Glomerular visceral epithelial cell (primary cell): ENCODE measurements around the gene COG5.
A peak's percentile ranks its signal among the peaks of the same experiment; 100 is the strongest.
"Not testable (repeated sequence)": the region's sequence is repeated elsewhere in the genome, so short reads cannot be mapped to it uniquely, and the experiment has no call there.

Experiments used
- DNase-seq: peaks from one replicate; pipeline ENCODE4 v3.0.0-alpha.2; 2016; ENCODE audit errors: extremely low spot score

The COG5 gene

DNA sequence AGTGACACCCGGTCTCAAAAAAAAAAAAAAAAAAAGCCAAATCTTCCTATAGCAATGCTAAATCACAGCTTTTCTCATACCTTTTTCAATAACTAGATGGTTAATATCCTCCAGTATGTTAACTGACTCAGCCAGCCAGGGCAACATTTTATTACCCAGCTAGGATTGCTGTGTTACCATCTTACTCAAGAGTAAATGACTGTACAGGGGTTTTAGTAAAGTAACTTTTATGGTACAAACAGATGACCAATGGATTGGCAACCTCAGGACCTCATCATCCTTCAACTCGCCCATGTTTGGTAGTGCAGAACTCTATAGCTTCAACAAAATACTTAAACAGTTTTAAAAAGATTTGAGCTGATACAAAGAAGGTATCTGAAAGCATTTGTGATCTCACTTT lies 335.4 kb downstream of the COG5 start:
- no peak for DNase-seq

DNA sequence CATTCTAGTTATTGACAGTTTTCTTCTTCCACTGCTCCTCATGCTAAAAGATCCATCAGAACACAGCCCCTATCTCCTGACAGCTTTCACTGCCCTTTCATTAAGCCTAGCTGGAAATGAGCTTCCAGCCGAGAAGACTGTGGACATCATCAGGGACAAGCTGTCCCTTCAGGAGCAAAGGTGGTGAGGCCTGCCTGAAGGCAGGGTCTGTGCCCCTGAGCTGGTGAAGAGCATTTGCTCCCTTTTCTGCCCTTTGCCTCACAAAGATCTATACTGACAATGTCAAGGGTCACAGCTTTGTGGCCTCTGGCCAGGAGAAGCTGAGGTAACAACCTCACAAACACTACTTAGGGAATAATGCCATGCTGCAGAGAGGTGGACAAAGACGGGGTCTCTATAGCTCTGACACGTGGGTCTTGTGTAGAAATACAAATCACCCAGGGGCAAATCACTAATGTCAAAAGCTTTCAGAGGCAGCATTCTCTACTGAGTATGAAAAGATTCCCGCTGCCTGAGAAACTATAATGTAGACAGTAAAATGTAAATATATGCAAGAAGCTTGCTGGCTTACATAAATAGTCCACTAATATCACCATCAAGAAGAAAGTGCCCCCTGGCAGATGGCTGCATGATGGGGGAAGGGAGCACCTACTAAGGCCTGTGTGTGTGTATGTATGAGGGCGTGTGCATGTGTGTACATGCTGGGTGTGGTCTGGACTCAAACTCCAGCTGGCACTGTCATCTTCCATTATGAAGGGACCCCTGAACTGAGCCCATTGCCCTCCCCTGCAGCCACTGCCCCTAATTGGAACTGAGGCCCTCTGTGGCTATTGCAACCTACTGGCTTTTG lies 339.1 kb downstream of the COG5 start:
- no peak for DNase-seq

GRCh38 chr7:107220806-107221205 lies 342.9 kb downstream of the COG5 start:
- not testable (repeated sequence) for DNase-seq

DNA sequence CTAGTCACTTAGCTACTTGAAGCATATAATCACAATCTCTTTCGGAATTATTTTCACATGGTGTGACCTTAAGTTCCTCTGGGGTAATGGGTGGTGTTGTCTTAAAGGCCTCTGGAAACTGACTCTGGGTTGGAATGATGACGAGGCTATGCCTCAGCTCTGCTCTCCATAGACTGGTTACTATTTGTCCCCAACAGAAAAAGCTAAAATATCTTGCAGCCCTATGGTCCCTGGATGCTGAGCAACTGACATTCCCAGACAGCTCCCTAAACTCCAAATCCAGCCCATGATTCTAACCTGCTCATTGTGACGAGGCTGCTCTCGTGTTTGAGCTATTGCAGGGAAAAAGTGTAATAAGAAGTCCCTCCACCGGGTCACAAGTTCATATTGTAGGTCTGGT lies 343.4 kb downstream of the COG5 start:
- DNase-seq, result no peak

DNA sequence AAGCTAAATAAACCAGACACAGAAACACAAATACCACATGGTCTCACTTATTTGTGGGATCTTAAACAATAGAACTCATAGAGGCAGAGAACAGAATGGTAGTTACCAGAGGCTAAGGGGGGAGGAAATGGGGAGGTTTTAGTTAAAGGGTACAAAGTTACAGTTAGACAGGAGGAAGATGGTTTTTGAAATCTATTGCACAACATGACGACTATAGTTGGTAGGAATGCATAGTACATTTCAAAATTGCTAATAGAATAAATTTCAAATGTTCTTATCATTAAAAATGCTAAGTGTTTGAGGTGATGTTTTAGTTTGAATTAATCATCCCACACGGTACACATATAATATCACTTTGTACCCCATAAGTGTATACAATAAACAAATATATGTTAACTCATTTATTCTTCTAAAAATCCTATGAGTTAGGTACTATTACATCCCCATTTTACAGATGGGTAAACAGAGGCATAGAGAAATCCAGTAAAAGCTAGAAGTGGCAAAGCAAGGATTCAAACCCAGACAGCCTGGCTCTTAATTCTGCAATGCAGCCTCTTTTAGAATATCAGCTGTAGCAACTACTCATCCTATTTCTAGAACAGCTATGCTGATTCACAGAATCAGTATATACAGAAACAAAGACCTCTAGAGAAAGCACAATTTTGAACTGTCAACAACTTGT lies 344.0 kb downstream of the COG5 start:
- no peak for DNase-seq

- no peak for DNase-seq
These were observed 349.8 kb downstream of the COG5 start for GRCh38 chr7:107213945-107214344.

DNA sequence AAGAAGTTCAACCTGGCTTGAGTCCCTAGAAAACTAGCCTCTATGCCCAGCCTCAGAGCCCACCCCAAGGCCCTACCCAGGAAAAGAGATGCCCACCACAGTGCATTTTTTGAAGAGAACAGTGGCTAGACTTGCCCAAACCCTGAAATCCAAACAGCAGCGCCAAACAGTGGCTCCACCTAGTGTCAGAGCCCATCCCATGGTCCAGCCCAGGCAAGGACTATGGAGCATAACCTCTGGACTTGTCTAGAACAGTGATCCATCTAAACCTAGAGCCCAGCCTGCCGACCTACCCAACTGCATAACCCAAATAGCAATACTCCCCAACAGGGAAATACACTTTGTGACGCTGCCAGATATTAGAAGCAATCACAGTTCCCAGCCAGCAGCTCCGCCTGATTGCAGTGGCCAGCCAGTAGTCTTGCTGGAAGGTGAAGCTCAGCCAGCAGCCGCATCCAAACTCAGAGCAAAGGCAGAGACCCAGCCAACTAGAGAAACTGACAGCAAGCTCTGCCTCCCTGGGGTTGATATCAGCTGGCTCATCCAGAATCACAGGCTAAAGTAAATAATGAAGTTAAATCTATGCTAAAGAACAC lies 350.4 kb downstream of the COG5 start:
- no peak for DNase-seq

DNA sequence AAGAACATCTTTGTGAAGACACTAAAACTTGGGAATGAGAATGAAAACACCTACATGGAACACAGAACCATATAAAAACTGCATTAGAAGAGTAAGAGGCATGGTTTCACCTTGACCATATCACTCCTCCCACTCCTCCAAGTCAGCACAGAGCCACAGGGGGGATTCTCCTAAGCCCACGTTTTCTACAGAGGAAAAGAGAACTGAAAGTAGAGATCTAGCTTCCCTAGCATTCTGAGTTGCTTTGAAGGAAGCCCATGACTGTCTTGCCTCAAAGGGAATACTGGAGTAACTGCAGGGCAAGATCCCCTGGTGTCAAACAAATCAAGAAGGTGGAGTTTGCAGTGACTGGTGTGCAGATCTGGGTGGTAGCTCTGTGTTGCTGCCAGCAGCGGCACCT lies 351.0 kb downstream of the COG5 start:
- no peak for DNase-seq

- DNase-seq, result no peak
These were observed 353.3 kb downstream of the COG5 start for GRCh38 chr7:107210400-107210799.

DNA sequence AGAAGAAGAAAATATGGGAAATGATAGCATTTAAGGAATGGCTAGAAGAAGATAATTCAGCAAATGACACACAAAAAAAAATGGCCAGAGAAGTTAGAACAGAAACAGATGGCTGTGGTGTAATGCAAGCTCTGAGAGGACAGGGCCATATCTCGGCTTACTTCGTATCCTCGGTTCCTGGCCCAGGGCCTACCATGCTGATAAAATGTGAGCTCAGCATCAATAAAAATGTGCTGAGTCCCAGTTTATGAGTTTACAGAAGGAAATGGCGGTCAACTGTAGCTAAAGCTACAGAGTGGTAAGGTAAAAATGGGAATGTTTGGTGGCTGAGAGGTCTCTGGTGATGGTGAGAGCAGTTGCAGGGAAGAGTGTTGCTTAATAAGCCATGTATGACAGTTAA lies 354.2 kb downstream of the COG5 start:
- no peak for DNase-seq

- DNase-seq, result no peak
These were observed 355.2 kb downstream of the COG5 start for GRCh38 chr7:107208563-107208962.

GRCh38 chr7:107208024-107208521 lies 355.6 kb downstream of the COG5 start:
- DNase-seq, result no peak

DNA sequence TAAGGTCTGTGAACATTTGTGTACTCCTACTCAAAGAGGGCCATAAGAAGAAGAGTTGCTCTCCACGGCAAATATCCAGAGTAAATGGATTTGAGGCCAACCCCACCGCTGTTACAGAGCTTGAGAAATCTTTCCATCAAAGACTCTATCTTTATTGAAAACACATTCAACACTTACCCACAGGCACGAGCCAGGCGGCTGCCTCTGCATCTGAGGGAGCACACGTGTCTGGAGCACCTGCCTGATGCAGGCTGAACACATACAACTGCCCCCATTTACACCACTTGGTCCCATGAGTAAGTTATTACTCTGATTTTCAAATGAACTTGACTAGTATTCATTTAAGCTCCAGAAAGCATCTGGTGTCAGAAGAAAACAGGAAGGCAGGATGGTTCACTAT lies 356.3 kb downstream of the COG5 start:
- DNase-seq, result no peak

DNA sequence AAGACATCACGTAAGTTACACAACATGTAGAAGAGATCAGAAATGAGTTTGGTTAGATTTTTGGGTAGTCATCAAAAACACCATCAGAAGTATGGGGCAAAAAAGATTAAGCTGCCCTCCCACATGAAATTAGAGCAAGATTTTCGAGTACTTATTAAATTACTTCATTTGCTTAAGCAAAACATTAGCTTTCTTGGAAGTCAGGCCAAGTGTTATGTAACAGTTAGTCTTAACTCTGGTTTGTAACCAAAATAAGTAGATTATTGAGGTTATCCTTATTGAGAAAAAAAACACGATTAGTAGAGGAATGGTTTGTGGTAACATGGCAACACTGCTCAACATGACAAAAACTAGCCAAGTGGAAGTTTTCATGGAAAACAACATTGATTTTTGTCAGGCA lies 357.0 kb downstream of the COG5 start:
- no peak for DNase-seq

DNA sequence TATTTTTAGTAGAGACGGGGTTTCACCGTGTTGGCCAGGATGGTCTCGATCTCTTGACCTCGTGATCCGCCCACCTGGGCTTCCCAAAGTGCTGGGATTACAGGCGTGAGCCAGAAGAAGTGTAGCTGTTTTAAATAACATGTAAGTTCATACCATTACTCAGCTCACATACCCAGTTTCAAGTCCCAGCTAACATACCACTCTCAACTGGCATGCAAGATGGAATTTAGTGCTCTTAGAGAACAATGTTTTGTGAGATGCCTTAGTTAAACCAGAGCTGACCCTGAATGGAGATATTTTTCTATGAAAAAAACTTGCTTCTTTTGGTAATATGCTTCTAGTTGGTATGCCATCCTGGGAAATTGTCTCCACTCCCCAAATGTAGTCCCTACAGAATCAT lies 357.6 kb downstream of the COG5 start:
- DNase-seq, result no peak

GRCh38 chr7:107203607-107204006 lies 360.1 kb downstream of the COG5 start:
- no peak for DNase-seq

DNA sequence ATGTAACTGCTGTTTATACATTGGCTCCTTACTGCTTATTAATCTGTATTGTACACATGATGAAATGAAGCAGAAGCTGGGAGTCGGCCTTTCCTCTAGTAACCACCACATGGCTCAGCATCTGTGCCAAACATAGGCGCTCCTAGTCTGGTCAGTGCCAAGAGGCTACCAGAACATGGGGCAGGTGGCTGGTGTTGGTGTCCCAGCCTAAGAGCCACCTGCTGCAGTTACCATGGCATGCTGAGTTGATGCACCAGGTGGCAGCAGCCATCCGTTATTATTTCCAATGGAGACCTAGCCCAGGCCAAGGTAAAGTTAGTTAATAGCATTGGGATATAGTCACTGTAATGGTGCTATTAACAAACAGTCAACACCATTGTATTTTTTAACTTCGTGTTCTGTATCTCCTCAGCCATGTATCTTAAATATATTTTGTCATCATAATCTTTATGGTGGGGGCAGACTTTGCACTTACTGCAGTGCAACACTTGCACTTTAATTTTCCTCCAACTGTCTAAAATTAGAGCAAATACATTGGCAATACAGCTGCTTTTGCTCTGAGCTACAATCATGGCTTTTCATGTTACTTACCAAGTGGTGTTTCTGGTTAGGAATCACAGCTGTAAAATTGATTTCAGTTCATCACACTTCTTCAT lies 361.8 kb downstream of the COG5 start:
- peak; percentile 39 for DNase-seq

GRCh38 chr7:107196834-107197610 lies 366.7 kb downstream of the COG5 start:
- no peak for DNase-seq

- no peak for DNase-seq
These were observed 369.7 kb downstream of the COG5 start for GRCh38 chr7:107194052-107194451.

DNA sequence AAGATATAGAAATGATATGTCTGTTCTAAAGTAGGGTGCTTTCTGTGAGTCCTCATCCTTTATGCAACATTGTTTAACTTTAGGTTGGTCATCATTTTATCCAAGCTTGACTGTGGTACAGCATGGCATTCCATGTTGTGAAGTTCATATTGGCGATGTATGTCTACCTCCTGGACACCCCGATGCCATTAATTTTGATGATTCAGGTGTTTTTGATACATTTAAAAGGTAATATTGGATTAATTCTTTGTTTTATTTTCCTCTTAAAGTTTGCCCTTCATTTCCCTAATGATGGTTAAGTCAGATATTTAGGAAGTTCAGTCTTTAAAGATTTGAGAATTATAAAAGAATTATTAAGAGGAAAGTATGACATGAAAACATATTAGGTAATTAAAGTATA lies 373.6 kb downstream of the COG5 start:
- DNase-seq, result no peak

GRCh38 chr7:107187774-107188173 lies 375.9 kb downstream of the COG5 start:
- no peak for DNase-seq
